ENCODE data around the gene MRAS.

MRAS gene

DNA sequence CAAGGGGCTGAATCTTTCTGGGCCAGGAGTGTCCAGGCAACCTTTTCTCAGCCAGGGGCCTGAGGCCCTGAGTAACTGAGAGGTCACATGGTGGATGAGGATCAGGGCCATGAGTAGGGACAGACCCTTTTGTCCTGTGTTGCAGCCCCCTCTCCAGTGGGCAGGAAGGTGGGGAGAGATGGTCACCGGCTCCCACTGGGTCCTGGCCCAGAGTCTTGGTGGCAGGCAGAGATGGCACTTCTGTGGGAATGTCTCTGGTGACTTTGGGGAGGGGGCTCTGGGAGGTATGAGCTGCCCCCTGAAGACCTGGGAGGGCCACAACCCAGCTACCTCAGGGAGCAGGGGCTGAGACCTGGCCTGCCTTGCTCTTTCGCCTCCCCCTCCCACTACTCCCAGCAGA is 92.9 kb downstream of the MRAS start:
- no peaks in the 10 kb centered on the region for H3K36me3 ChIP-seq (ENCODE audit: control insufficient read depth in 1 of 2, insufficient read depth in 2 of 2, low read depth in 1 of 2, low read length in 2 of 2)
- H3K9ac ChIP-seq (ENCODE audit: low read length), result no peak overlapping the region
- H3K27ac ChIP-seq (ENCODE audit: low read length, poor library complexity, severe bottlenecking), result no peak overlapping the region
- H3K4me3 ChIP-seq (ENCODE audit: insufficient read depth in 1 of 2, low read depth in 1 of 2, low read length in 2 of 2), result no peak overlapping the region
- H3K4me1 ChIP-seq (ENCODE audit: control insufficient read depth, insufficient read depth, low read depth, low read length), result peaks cover 11% of the 10 kb centered on the region
- 75% methylated on average over 2 of the region's 2 CpGs for WGBS
- no peak overlapping the region for H3K18ac ChIP-seq (ENCODE audit: low read depth in 1 of 2, low read length in 2 of 2)
- H3K9me3 ChIP-seq (ENCODE audit: control insufficient read depth, low read length), result no peaks in the 10 kb centered on the region
- no peak overlapping the region for H3K4me2 ChIP-seq (ENCODE audit: low read length, poor library complexity, severe bottlenecking)
- H3K27me3 ChIP-seq (ENCODE audit: control insufficient read depth in 1 of 2, insufficient read depth in 1 of 2, low read length in 2 of 2), result peaks cover 9 to 21% of the 10 kb centered on the region in 2 experiments
- H3K4ac ChIP-seq (ENCODE audit: low read depth in 1 of 2, low read length in 2 of 2), result no peak overlapping the region
- H3K23ac ChIP-seq (ENCODE audit: low read length in 2 of 2), result no peak overlapping the region
- no peak overlapping the region for H3K14ac ChIP-seq (ENCODE audit: low read length in 2 of 2)
- no peak overlapping the region for H4K8ac ChIP-seq (ENCODE audit: low read length)
- H4K91ac ChIP-seq (ENCODE audit: low read length), result no peak overlapping the region
- no peak overlapping the region for H2BK12ac ChIP-seq (ENCODE audit: low read length in 2 of 2)
- no peak overlapping the region for H2BK15ac ChIP-seq (ENCODE audit: low read depth, poor library complexity, severe bottlenecking)
- H2BK120ac ChIP-seq (ENCODE audit: low read depth, low read length), result no peak overlapping the region
- H2AFZ ChIP-seq (ENCODE audit: low read depth, low read length), result no peak overlapping the region
- DNase-seq, result no peak
- no peak overlapping the region for H2BK5ac ChIP-seq (ENCODE audit: low read depth, low read length, poor library complexity, severe bottlenecking)
- H3K79me1 ChIP-seq (replicated peaks; ENCODE audit: low read length, poor library complexity, severe bottlenecking), result no peaks in the 10 kb centered on the region
- no peak overlapping the region for H2AK5ac ChIP-seq (ENCODE audit: low read length, severe bottlenecking)

DNA sequence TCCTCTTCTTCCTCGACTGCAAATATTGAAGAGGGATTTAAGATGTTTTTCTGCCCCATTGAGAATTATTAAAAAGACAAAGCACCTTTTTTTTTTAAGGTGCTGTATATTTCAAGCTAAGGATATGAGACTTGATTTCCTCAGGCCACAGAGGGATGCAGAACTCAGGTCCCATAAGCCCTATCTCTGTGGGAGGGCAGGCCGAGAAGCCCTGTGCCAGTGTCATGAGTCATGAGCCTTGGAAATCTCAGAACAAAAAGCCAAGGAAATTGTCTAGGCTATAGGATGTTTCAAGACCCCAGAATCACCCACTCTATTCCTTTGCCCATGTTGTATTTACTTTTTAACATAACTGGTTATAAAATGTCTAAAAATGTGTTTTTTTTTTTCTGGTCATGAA is 93.4 kb downstream of the MRAS start:
- Histone ChIP-seq H2BK120ac (ENCODE audit: low read depth, low read length) (no peak overlapping the region), H2BK5ac (ENCODE audit: low read depth, low read length, poor library complexity, severe bottlenecking) (no peak overlapping the region), H4K91ac (ENCODE audit: low read length) (no peak overlapping the region), H3K27me3 (ENCODE audit: control insufficient read depth in 1 of 2, insufficient read depth in 1 of 2, low read length in 2 of 2) (peaks cover 4 to 17% of the 10 kb centered on the region in 2 experiments), H2AK5ac (ENCODE audit: low read length, severe bottlenecking) (no peak overlapping the region), H3K27ac (ENCODE audit: low read length, poor library complexity, severe bottlenecking) (no peak overlapping the region), H2BK12ac (ENCODE audit: low read length in 2 of 2) (no peak overlapping the region), H3K9ac (ENCODE audit: low read length) (no peak overlapping the region), H3K36me3 (ENCODE audit: control insufficient read depth in 1 of 2, insufficient read depth in 2 of 2, low read depth in 1 of 2, low read length in 2 of 2) (no peaks in the 10 kb centered on the region), H3K18ac (ENCODE audit: low read depth in 1 of 2, low read length in 2 of 2) (no peak overlapping the region), H3K4me3 (ENCODE audit: insufficient read depth in 1 of 2, low read depth in 1 of 2, low read length in 2 of 2) (no peak overlapping the region), H3K4me1 (ENCODE audit: control insufficient read depth, insufficient read depth, low read depth, low read length) (peaks cover 11% of the 10 kb centered on the region), H2AFZ (ENCODE audit: low read depth, low read length) (no peak overlapping the region), H3K9me3 (ENCODE audit: control insufficient read depth, low read length) (no peaks in the 10 kb centered on the region), H3K4me2 (ENCODE audit: low read length, poor library complexity, severe bottlenecking) (no peak overlapping the region), H3K79me1 (replicated peaks; ENCODE audit: low read length, poor library complexity, severe bottlenecking) (no peaks in the 10 kb centered on the region), H3K4ac (ENCODE audit: low read depth in 1 of 2, low read length in 2 of 2) (no peak overlapping the region), H3K14ac (ENCODE audit: low read length in 2 of 2) (no peak overlapping the region), H3K23ac (ENCODE audit: low read length in 2 of 2) (no peak overlapping the region), H4K8ac (ENCODE audit: low read length) (no peak overlapping the region), H2BK15ac (ENCODE audit: low read depth, poor library complexity, severe bottlenecking) (no peak overlapping the region)
- peak; percentile 32 for DNase-seq
- WGBS, result 19% methylated on average over 1 of the region's 2 CpGs

DNA sequence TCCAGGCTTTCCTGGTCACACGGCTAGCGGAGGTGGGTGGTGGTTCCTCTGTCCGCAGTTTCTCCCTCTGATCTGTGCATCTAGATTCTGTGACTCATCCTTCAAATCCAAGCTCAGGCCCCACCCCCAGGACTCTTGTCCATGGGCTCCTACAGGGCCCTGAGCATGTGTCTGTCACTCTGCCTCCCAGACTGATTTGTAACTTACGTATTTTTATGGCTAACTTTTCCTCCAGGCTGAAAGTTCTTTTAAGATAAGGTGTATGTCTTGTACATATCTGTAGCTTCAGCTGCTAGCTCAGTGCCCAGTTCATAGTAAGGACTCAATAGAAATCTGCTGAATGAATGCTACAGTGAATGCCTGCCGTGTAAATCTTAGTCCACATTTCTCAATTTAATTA is 94.1 kb downstream of the MRAS start:
- Histone ChIP-seq H2AFZ (ENCODE audit: low read depth, low read length) (no peak overlapping the region), H3K36me3 (ENCODE audit: control insufficient read depth in 1 of 2, insufficient read depth in 2 of 2, low read depth in 1 of 2, low read length in 2 of 2) (no peaks in the 10 kb centered on the region), H3K9ac (ENCODE audit: low read length) (no peak overlapping the region), H3K4ac (ENCODE audit: low read depth in 1 of 2, low read length in 2 of 2) (no peak overlapping the region), H3K9me3 (ENCODE audit: control insufficient read depth, low read length) (no peaks in the 10 kb centered on the region), H4K8ac (ENCODE audit: low read length) (no peak overlapping the region), H2BK15ac (ENCODE audit: low read depth, poor library complexity, severe bottlenecking) (no peak overlapping the region), H3K4me1 (ENCODE audit: control insufficient read depth, insufficient read depth, low read depth, low read length) (peaks cover 11% of the 10 kb centered on the region), H3K4me3 (ENCODE audit: insufficient read depth in 1 of 2, low read depth in 1 of 2, low read length in 2 of 2) (no peak overlapping the region), H3K79me1 (replicated peaks; ENCODE audit: low read length, poor library complexity, severe bottlenecking) (no peaks in the 10 kb centered on the region), H2AK5ac (ENCODE audit: low read length, severe bottlenecking) (no peak overlapping the region), H3K14ac (ENCODE audit: low read length in 2 of 2) (no peak overlapping the region), H3K27ac (ENCODE audit: low read length, poor library complexity, severe bottlenecking) (no peak overlapping the region), H3K27me3 (ENCODE audit: control insufficient read depth in 1 of 2, insufficient read depth in 1 of 2, low read length in 2 of 2) (peaks cover 0 to 10% of the 10 kb centered on the region in 2 experiments), H3K23ac (ENCODE audit: low read length in 2 of 2) (no peak overlapping the region), H2BK120ac (ENCODE audit: low read depth, low read length) (no peak overlapping the region), H3K18ac (ENCODE audit: low read depth in 1 of 2, low read length in 2 of 2) (no peak overlapping the region), H2BK12ac (ENCODE audit: low read length in 2 of 2) (no peak overlapping the region), H2BK5ac (ENCODE audit: low read depth, low read length, poor library complexity, severe bottlenecking) (no peak overlapping the region), H3K4me2 (ENCODE audit: low read length, poor library complexity, severe bottlenecking) (no peak overlapping the region), H4K91ac (ENCODE audit: low read length) (no peak overlapping the region)
- DNase-seq, result peak; percentile 69
- 27% methylated on average over 4 of the region's 5 CpGs for WGBS

DNA sequence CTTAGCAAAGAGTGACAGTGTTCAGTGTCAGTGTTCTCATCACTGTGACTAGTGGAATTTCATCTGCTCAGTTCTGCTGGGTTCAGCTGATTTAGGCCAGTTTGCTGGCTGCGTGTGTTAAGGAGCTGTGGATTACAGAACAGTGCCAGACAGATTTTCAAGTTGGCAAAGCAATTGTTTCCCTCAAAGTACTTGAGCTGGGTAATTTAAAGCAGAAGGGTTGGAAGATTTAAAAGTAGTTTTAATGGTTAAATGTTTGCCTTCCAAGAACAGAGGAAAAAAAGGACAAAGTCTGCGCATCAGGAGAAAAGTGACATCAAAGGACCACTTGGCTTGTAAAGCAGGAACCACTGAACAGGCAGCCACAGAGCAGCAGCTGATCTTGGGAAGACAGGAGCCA is 94.7 kb downstream of the MRAS start:
- Histone ChIP-seq H3K79me1 (replicated peaks; ENCODE audit: low read length, poor library complexity, severe bottlenecking) (no peaks in the 10 kb centered on the region), H2AK5ac (ENCODE audit: low read length, severe bottlenecking) (no peak overlapping the region), H2AFZ (ENCODE audit: low read depth, low read length) (no peak overlapping the region), H3K36me3 (ENCODE audit: control insufficient read depth in 1 of 2, insufficient read depth in 2 of 2, low read depth in 1 of 2, low read length in 2 of 2) (no peaks in the 10 kb centered on the region), H3K23ac (ENCODE audit: low read length in 2 of 2) (no peak overlapping the region), H3K27me3 (ENCODE audit: control insufficient read depth in 1 of 2, insufficient read depth in 1 of 2, low read length in 2 of 2) (peaks cover 0 to 5% of the 10 kb centered on the region in 2 experiments), H2BK12ac (ENCODE audit: low read length in 2 of 2) (no peak overlapping the region), H2BK15ac (ENCODE audit: low read depth, poor library complexity, severe bottlenecking) (no peak overlapping the region), H3K4me2 (ENCODE audit: low read length, poor library complexity, severe bottlenecking) (no peak overlapping the region), H3K14ac (ENCODE audit: low read length in 2 of 2) (no peak overlapping the region), H2BK5ac (ENCODE audit: low read depth, low read length, poor library complexity, severe bottlenecking) (no peak overlapping the region), H2BK120ac (ENCODE audit: low read depth, low read length) (no peak overlapping the region), H3K4me3 (ENCODE audit: insufficient read depth in 1 of 2, low read depth in 1 of 2, low read length in 2 of 2) (no peak overlapping the region), H3K27ac (ENCODE audit: low read length, poor library complexity, severe bottlenecking) (no peak overlapping the region), H3K4ac (ENCODE audit: low read depth in 1 of 2, low read length in 2 of 2) (no peak overlapping the region), H4K91ac (ENCODE audit: low read length) (no peak overlapping the region), H3K4me1 (ENCODE audit: control insufficient read depth, insufficient read depth, low read depth, low read length) (peaks cover 11% of the 10 kb centered on the region), H4K8ac (ENCODE audit: low read length) (no peak overlapping the region), H3K9me3 (ENCODE audit: control insufficient read depth, low read length) (no peaks in the 10 kb centered on the region), H3K18ac (ENCODE audit: low read depth in 1 of 2, low read length in 2 of 2) (no peak overlapping the region), H3K9ac (ENCODE audit: low read length) (no peak overlapping the region)
- 86% methylated on average over 2 of the region's 2 CpGs for WGBS
- DNase-seq, result no peak
